ENCODE results near the gene SYNGR3.

Gene SYNGR3

GRCh38 chr16:1973461-1974156, 16.2 kb upstream of the SYNGR3 start:
- no peak for TF ChIP-seq CTCF (IDR thresholded peaks at IDR 0.05)

GRCh38 chr16:1974157-1975070, 15.4 kb upstream of the SYNGR3 start:
- TF ChIP-seq CTCF (IDR thresholded peaks at IDR 0.05) = no peak

- no peak for TF ChIP-seq CTCF (IDR thresholded peaks at IDR 0.05)
Observed at GRCh38 chr16:1975432-1976215, 14.1 kb upstream of the SYNGR3 start.

DNA sequence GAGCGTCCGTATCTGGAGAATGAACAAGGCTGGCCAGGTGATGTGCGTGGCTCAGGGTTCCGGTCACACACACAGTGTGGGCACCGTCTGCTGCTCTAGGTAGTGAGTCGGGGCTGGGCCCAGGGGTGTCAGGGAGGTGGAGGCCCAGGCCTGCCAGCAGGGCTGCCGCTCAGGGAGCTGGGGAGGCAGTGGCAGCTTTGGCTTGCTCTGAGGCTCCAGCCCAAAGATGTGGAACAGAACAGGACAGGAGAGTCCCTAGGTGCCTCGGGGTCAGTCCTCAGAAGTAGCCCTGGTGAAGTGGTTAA, 13.6 kb upstream of the SYNGR3 start:
- TF ChIP-seq CTCF (IDR thresholded peaks at IDR 0.05) = no peak

- TF ChIP-seq CTCF (IDR thresholded peaks at IDR 0.05) = no peak
Observed at GRCh38 chr16:1976951-1977874, 12.6 kb upstream of the SYNGR3 start.

- no peak for TF ChIP-seq CTCF (IDR thresholded peaks at IDR 0.05)
Observed at GRCh38 chr16:1977875-1978268, 11.9 kb upstream of the SYNGR3 start.
